SHP77 (cell line): Measurements from ENCODE around the gene EPSTI1.
"Not testable (repeated sequence)": the region's sequence is repeated elsewhere in the genome, so short reads cannot be mapped to it uniquely, and the experiment has no call there.

Experiments used
- DNase-seq, 2 experiments: peaks; one replicate each; lab custom pipeline; 2025; lab: John Stamatoyannopoulos, UW

The EPSTI1 gene

DNA sequence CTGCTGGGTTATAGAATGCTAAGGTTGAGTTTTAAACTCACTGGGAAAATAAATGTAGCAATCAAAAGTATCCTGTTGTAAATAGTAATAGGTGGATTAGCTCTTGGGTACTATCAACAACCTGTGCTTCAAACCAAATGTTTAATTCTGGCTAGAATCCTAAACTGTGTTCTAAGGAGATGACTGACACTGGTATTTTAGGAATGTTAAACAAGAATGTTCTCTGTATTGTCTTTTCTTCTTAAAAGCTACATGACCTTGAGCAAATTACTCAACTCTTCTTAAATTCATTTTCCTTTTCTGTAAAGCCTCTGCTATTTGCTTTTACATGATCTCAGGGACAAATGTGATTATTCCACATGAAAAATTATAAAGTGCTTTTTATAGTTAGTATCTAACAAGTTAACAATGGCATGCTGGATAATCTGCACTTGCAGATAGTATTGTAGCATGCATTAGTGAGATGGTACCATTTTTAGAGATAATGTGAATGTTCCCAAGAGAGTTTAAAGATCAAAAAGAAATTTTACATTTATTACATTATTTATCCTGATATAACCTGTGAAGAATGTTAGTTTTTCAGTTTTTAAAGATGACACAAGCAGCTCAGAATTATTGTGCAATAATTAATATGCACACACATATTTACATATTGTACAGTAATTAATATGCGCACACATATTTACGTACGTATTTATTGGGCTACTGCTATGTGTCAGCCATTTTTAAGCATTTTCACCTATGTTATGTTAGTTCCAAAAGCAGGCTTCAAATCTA is 13.6 kb upstream of the EPSTI1 start:
- no peak for DNase-seq

- DNase-seq = no peak
Observed at GRCh38 chr13:43003729-43004128, 11.7 kb upstream of the EPSTI1 start.

DNA sequence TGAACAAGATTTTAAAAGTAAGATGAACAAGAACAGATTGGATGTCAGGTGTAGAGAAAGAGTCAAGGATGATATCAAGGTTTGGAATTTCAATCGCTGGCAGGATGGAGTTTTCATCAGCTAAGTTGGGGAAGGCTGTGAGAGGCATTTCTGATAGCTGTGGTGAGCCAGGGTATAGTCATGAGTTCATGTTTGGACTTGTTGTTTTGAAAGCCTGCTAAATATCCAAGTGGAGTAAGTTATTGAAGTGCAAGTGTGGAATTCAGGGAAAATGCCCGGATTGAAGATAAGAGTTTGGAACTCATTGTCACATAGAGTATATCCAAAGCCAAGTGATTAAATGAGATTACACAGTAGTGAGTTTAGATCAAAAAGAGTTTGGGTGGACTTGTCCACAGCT is 11.0 kb upstream of the EPSTI1 start:
- DNase-seq = no peak

DNA sequence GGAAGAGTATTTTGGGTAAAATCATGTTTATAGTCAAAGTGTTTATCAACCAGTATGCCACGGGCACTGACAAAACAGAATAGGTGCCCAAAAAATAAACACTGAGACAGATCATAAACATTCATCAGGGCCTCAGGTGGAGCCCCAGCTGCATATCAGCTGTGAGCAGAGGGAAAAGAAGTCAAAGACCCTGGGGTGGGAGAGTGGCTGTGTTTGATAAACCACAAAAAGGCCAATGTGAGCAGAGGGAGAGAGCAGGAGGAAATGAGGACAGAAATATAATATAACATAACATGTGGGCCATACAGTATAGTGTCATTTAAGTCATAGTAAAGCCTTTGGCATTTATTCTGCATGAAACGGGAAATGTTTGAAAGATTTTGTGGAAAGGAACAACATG is 10.0 kb upstream of the EPSTI1 start:
- DNase-seq = no peak

DNA sequence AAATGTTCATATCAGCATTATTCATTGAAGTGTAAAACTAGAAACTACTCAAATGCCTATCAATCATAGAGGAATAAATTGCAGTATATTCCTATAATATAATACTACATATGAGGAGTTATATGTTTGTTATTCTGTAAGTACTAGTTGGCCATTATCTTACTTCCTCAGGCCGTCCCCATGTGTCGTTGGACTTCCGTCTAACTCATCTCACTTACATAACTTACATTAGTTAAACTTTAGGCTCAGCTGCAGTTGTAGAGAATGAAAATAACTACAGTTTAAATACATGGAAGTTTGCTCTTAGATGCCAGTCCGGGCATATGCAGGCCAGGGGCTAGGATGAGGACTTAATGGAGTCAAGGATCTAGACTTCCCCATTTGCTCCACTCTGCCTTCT is 8.6 kb upstream of the EPSTI1 start:
- no peak for DNase-seq

DNA sequence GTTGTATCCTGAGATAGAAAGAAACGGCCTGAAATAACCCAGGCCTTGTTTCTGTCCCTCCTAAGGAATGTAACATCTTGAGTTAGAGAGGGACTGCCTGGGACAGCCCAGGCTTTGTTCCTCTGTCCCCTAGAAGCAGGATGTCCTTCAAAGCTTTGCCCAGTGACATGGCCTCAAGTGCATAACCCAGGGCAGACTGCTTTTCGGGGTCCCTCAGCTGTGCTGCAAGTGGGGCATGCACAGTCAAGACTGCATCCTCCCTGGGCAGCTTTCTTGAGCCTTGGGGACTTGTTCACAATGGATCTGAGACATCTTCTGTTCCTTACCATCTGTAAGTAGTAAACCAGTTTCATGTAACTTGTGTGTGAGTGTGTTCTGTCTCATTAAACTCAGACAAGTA is 7.5 kb upstream of the EPSTI1 start:
- no peak for DNase-seq

DNA sequence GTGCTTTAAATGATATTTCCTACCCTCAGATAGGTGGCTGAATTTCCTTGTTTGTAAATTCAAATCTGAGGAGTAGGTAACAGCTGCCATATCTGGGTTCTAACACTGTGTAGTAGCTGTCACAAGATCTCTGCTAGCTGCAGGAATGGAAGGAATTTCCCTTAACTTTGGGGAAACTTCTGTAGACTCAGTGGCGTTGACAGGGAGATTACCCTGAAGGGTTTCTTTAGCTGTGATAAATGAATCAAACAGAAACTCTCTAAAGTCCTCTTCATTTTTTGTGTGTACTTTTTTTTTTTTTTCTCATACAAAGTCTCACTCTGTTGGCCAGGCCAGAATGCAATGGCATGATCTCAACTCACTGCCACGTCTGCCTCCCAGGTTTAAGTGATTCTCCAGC is 5.3 kb upstream of the EPSTI1 start:
- DNase-seq = no peak

- DNase-seq = no peak
Observed at GRCh38 chr13:42996584-42996983, 4.5 kb upstream of the EPSTI1 start.

GRCh38 chr13:42994878-42995277 is 2.8 kb upstream of the EPSTI1 start:
- no peak for DNase-seq

GRCh38 chr13:42992764-42993122 is 702 bp upstream of the EPSTI1 start:
- DNase-seq = no peak

DNA sequence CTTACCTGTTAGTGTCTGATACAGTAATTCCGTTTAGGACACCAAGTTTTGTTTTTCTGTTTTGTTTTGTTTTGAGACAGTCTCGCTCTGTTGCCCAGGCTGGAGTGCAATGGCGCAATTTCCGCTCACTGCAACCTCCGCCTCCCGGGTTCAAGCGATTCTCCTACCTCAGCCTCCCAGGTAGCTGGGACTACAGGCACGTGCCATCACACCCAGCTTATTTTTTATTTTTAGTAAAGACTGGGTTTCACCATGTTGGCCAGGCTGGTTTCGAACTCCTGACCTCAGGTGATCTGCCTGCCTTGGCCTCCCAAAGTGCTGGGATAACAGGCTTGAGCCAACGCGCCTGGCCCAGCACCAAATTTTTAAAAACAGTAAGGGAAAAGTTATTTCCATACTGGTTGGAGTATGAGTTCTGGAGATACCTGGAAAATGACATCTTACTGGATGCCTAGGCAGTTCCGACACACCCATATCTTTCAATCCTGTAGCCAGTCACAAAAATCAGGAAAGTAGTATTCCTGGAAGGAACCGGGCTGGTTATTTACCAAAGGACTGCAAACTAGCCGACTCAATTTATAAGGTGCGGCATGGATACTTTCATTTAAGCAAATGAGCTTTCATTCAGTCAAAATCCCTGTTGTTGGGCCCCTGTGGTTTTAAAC is 676 bp downstream of the EPSTI1 start:
- not testable (repeated sequence) for DNase-seq

GRCh38 chr13:42990291-42991232 is 1.5 kb downstream of the EPSTI1 start:
- DNase-seq = no peak

GRCh38 chr13:42986176-42986574 is 5.9 kb downstream of the EPSTI1 start:
- DNase-seq = no peak

GRCh38 chr13:42985312-42986175 is 6.5 kb downstream of the EPSTI1 start:
- DNase-seq = no peak

DNA sequence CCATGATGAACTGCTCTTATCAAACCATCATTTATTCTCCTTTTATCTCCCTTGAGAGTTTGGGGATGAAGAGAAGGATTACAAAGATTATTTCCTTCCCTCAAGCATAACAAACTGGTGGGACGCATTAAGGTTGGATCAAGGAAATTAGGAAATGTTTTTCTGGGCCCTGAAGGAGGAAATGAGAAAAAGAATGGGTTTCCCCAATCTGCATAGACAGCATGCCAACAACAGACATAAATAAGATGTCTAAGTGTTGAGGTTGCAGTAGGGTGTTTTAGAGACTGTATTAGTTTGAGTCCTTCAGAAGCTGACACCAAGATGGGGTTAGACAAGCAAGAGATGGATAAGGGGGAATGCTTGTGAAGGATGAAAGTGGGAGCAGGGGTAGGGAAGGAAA is 7.3 kb downstream of the EPSTI1 start:
- no peak for DNase-seq

- no peak for DNase-seq
Observed at GRCh38 chr13:42984026-42984425, 8.0 kb downstream of the EPSTI1 start.

DNA sequence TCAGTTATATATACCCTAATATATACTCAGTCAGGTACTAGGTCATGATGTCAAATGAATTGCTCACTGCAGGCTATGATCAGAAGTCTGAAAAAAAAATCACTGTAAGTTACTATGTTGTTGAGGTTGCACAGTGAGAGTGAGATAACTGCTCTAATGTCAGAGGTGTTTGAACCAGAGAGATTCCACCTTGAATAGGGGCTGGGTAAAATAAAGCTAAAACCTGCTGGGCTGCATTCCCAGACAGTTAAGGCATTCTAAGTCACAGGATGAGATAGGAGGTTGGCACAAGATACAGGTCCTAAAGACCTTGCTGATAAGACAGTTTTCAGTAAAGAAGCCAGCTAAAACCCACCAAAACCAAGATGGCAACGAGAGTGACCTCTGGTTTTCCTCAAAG is 10.2 kb downstream of the EPSTI1 start:
- no peak for DNase-seq

DNA sequence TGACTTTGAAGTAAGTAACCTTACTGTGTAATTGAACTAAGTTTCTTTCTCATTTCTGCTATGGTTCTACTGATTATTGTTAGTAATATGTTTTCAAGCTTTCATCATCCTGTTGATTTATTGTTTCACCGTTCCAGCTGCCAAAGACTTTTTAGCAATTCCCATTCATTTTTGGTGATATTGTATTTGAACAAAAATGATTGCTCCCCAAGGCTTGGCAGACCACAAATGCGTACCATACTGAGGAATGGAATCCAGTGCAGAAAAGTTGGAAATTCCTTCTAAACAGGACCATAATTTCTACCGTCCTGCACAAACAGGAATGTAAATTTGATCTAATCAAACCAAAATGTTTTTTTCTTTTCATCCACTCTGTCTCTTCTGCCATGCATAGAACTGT is 10.7 kb downstream of the EPSTI1 start:
- no peak for DNase-seq

DNA sequence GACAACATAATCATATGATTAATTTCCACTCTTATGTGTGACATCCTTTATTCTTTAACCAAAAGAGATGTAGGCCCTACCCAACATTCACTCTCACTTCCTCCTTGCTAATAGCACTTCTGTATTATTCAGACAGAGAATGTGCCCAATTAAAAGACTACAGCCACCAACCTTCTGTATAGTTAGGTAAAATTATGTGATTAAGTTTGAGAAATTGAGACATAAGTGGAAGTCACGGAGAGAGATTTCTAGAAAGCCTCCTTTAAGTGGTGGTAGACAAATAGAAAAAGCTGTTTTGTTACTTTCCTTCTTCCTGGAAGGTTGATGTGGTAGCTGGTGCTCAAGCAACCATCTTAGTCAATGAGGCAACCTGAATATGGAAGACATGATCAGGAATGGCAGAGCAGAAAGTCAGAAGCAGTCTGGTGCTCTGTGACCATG is 14.8 kb downstream of the EPSTI1 start:
- DNase-seq = no peak

- no peak for DNase-seq
Observed at GRCh38 chr13:42976066-42976465, 16.0 kb downstream of the EPSTI1 start.

- DNase-seq = no peak
Observed at GRCh38 chr13:42973581-42973980, 18.5 kb downstream of the EPSTI1 start.
